A549 (cell line): ENCODE data around the gene CHKB. TPM values are rescaled to one million over a fixed set of nuclear protein-coding genes. Genes with fewer than 3 reads are reported as not detected.

Experiments
- ATAC-seq, 2 experiments: fragments of 200-7000 bp in 1 of 2; fragments of >200 bp in 1 of 2; cut with Nextera tagmentation in 1 of 2; cut with Tn5 transposase in 1 of 2; 3 replicates each; pipeline versions ENCODE4 v1.8.0 to v1.9.1; 2018 to 2020; ENCODE audit warnings: mild to moderate bottlenecking in 1 of 2, moderate library complexity in 1 of 2
- CTCF ChIA-PET: fragments of 300-600 bp; sonication (Branson Sonifier 250); formaldehyde crosslinking; extraction: SDS; loops from one replicate; lab custom pipeline; 2021; ENCODE audit warnings: antibody characterized with exemption, inconsistent platforms; lab: Yijun Ruan, JAX
- POLR2A ChIA-PET: fragments of 350-600 bp; formaldehyde crosslinking; extraction: SDS; loops from one replicate; lab custom pipeline; 2021; ENCODE audit warnings: antibody characterized with exemption, inconsistent platforms; lab: Yijun Ruan, JAX
- DNase-seq, 2 experiments: peaks; one replicate each; pipeline versions ENCODE4 v3.0.0 to v3.0.0-alpha.2; 2011 to 2016; ENCODE audit warnings: low read depth in 1 of 2, low spot score in 1 of 2
- FAIRE-seq: peaks from 2 replicates; lab custom pipeline; 2011; peaks lifted over from hg19 to GRCh38; lab: Jason Lieb, UNC
- H3K27ac ChIP-seq, 2 experiments: fragments of >200 bp; sonication (Bioruptor Twin); formaldehyde crosslinking; 3 replicates each; pipeline ENCODE4 v1.5.1; 2016 to 2017
- H3K4me1 ChIP-seq: fragments of >200 bp; sonication (Bioruptor Twin); formaldehyde crosslinking; 3 replicates; pipeline ENCODE4 v1.6.1; 2016
- H3K4me2 ChIP-seq: fragments of >200 bp; sonication (Bioruptor Twin); formaldehyde crosslinking; 3 replicates; pipeline ENCODE4 v1.6.1; 2016
- H3K4me3 ChIP-seq: fragments of >200 bp; sonication (Bioruptor Twin); formaldehyde crosslinking; 3 replicates; pipeline ENCODE4 v1.5.1; 2016
- H3K9me3 ChIP-seq: fragments of >200 bp; sonication (Bioruptor Twin); formaldehyde crosslinking; 3 replicates; pipeline ENCODE4 v1.6.1; 2016
- ATOH8 ChIP-seq: fragments of 250-450 bp; sonication (Bioruptor Pico); IDR thresholded peaks from 2 replicates; pipeline ENCODE4 v1.5.0; 2020; ENCODE audit warnings: low read depth, mild to moderate bottlenecking, moderate library complexity
- CBX8 ChIP-seq: fragments of 200-600 bp; sonication (generic); IDR thresholded peaks from 2 replicates; pipeline ENCODE4 v1.6.1; 2016
- CEBPB ChIP-seq, 2 experiments: fragments of >200 bp in 1 of 2; sonication (Bioruptor Twin) in 1 of 2; formaldehyde crosslinking in 1 of 2; IDR thresholded peaks; 2 replicates each; pipeline ENCODE4 v1.6.1; 2012 to 2016
- CHD4 ChIP-seq: fragments of 200-600 bp; sonication (generic); IDR thresholded peaks from 2 replicates; pipeline ENCODE4 v1.6.1; 2016; ENCODE audit warnings: antibody characterized with exemption, mild to moderate bottlenecking, borderline replicate concordance
- CTCF ChIP-seq: fragments of >200 bp; sonication (Bioruptor Twin); formaldehyde crosslinking; IDR thresholded peaks from 3 replicates; pipeline ENCODE4 v1.5.1; 2016
- ESRRA ChIP-seq: fragments of 150-350 bp; IDR thresholded peaks from 2 replicates; pipeline ENCODE4 v1.6.1; 2014; ENCODE audit warnings: mild to moderate bottlenecking, low read length, borderline replicate concordance
- JUNB ChIP-seq: fragments of >200 bp; sonication (Bioruptor Twin); formaldehyde crosslinking; IDR thresholded peaks from 2 replicates; pipeline ENCODE4 v1.6.1; 2016
- MAZ ChIP-seq: fragments of 150-350 bp; IDR thresholded peaks from 2 replicates; pipeline ENCODE4 v1.6.1; 2014; ENCODE audit warnings: antibody characterized with exemption, low read depth, low read length, borderline replicate concordance
- MYC ChIP-seq: IDR thresholded peaks from 2 replicates; pipeline ENCODE4 v1.6.1; 2012; ENCODE audit warnings: mild to moderate bottlenecking, inconsistent platforms, low read length, improper control_type of control experiment, borderline replicate concordance
- PBX3 ChIP-seq: IDR thresholded peaks from 2 replicates; pipeline ENCODE4 v1.6.1; 2012
- POLR2AphosphoS2 ChIP-seq: conservative IDR thresholded peaks from 2 replicates; pipeline ENCODE4 v1.6.1; 2012; ENCODE audit warnings: low read length, improper control_type of control experiment, inconsistent platforms
- REST ChIP-seq: fragments of 200-600 bp; sonication (generic); IDR thresholded peaks from 2 replicates; pipeline ENCODE4 v1.6.1; 2016; ENCODE audit warnings: antibody characterized with exemption, mild to moderate bottlenecking, moderate library complexity
- RNF2 ChIP-seq: fragments of 200-600 bp; sonication (generic); IDR thresholded peaks from 2 replicates; pipeline ENCODE4 v1.6.1; 2016; ENCODE audit warnings: low read depth, mild to moderate bottlenecking, antibody characterized with exemption, moderate library complexity, borderline replicate concordance
- SREBF2 ChIP-seq: fragments of 450-650 bp; IDR thresholded peaks from 2 replicates; pipeline ENCODE4 v1.6.1; 2014; ENCODE audit warnings: mild to moderate bottlenecking, moderate library complexity
- TFCP2L1 ChIP-seq: fragments of 250-450 bp; sonication (Bioruptor Pico); IDR thresholded peaks from 2 replicates; pipeline ENCODE4 v1.5.0; 2021; ENCODE audit warnings: mild to moderate bottlenecking
- ZFP36 ChIP-seq: fragments of 450-650 bp; IDR thresholded peaks from 2 replicates; pipeline ENCODE4 v1.6.1; 2014; ENCODE audit warnings: borderline replicate concordance; ENCODE audit not compliant: partially characterized antibody
- ZNF302 ChIP-seq: fragments of 250-450 bp; sonication (Bioruptor Pico); IDR thresholded peaks from 2 replicates; pipeline ENCODE4 v1.9.0; 2021; ENCODE audit warnings: inconsistent platforms, mild to moderate bottlenecking, moderate library complexity
- WGBS: methylation state at CpG from one replicate; pipeline ENCODE4 v1.1.6; 2017; ENCODE audit errors: missing lambda C conversion rate; 5-methylcytosine and 5-hydroxymethylcytosine counted together
- polyA plus RNA-seq, 4 experiments: library from polyadenylated mRNA; depleted of rRNA in 3 of 4; stranded (reverse); fragments of >200 nt; fragmentation: RNase III in 1 of 4; extraction: RNeasy Plus Mini Kit Qiagen cat#74134 plus additional on column Dnase treatment in 1 of 4; gene quantifications; 2 replicates in 3 of 4; 3 replicates in 1 of 4; pipeline ENCODE4 v1.2.3, GENCODE V29; 2011 to 2017

Gene CHKB
- polyA plus RNA-seq, 2 of the 4 experiments (the other 2 are of a cell fraction) = 16.4 to 25.8 TPM

GRCh38 chr22:50537765-50538164, 44.9 kb downstream of the CHKB start:
- 93% methylated on average over 13 of the region's 13 CpGs for WGBS
- ATAC-seq (no peak), DNase-seq (no peak)
- Histone ChIP-seq H3K4me3 (no peak overlapping the region), H3K4me2 (no peak overlapping the region; the same call in 2 of the 3 replicates), H3K4me1 (peaks cover 57% of the 10 kb centered on the region), H3K27ac (peak overlapping the region in 1 of 2 experiments; percentile 92; a peak in 3 of 6 replicates)
- ChIA-PET CTCF (interaction anchor here (0.9 to 4.1 kb wide), 4 partner anchors 12 to 82 kb away, joined by 3 to 19 read pairs (median 6); partner anchors contain the start of gene SYCE3), POLR2A (no interaction called here)
- TF ChIP-seq CBX8 (no peak), MAZ (no peak), ATOH8 (CRISPR knock-in tag) (no peak), MYC (no peak), PBX3 (no peak), REST (no peak), ZNF302 (no peak), ESRRA (no peak)
- TF ChIP-seq, all 56 proteins: peak for 0
- FAIRE-seq = no peak
- H3K9me3 ChIP-seq = no peaks in the 10 kb centered on the region

GRCh38 chr22:50536226-50536625, 46.4 kb downstream of the CHKB start:
- ChIA-PET CTCF (interaction anchor here (0.7 to 1.2 kb wide), 4 partner anchors 10 to 129 kb away, joined by 3 to 4 read pairs (median 4); partner anchors contain the start of gene SCO2), POLR2A (no interaction called here)
- no peak overlapping the region for H3K4me2 ChIP-seq
- no peak overlapping the region for H3K4me3 ChIP-seq
- FAIRE-seq = no peak
- ATAC-seq = no peak
- WGBS = 88% methylated on average over 3 of the region's 3 CpGs
- H3K4me1 ChIP-seq = peaks cover 46% of the 10 kb centered on the region
- DNase-seq = no peak
- H3K27ac ChIP-seq = no peak overlapping the region
- TF ChIP-seq SREBF2 = no peak
- no peak for TF ChIP-seq CBX8
- TF ChIP-seq CEBPB (IDR thresholded peaks at IDR 0.05) = no peak
- no peak for TF ChIP-seq CHD4
- TF ChIP-seq ZFP36 = no peak
- TF ChIP-seq CTCF = no peak
- no peak for TF ChIP-seq JUNB
- no peak for TF ChIP-seq TFCP2L1 (CRISPR knock-in tag)
- no peak for TF ChIP-seq RNF2
- no peak for TF ChIP-seq POLR2AphosphoS2
- TF ChIP-seq, all 56 proteins: peak for 0
- H3K9me3 ChIP-seq = no peaks in the 10 kb centered on the region
